ENCODE results near the gene UBE2L3. TPM values are rescaled to one million over a fixed set of nuclear protein-coding genes. Genes with fewer than 3 reads are reported as not detected.

UBE2L3 gene
- total RNA-seq, 2 donors from 2014 or later = 56.8 to 78.7 TPM

DNA sequence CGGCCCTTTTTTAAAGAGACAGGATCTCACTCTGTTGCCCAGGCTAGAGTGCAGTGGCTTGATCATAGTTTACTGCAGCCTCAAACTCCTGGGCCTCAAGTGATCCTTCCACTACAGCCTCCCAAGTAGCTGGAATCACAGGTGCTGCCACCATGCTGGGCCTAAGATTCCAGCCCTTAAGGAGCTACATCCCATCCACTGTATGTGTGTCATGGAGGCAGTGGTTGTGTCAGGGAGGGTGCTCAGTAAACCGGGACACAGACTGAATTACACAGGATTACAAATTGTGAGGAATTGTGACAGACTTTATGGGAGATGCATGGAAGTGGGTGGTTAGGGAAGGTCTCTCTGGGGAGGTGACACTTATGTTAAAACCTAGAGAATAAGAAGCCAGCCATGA is 96.2 kb downstream of the UBE2L3 start:
- Histone ChIP-seq H3K36me3 (no peaks in the 10 kb centered on the region), H3K4me1 (peaks cover 3% of the 10 kb centered on the region), H3K9me3 (no peaks in the 10 kb centered on the region), H3K27me3 (no peaks in the 10 kb centered on the region), H3K27ac (no peak overlapping the region), H3K9ac (ENCODE audit: low read depth in 2 of 2, low read length in 2 of 2) (no peak overlapping the region), H3K4me3 (no peak overlapping the region)
- intact Hi-C loops (cut with DNase I) = no loop called here
- no peak for DNase-seq
- TF ChIP-seq, protein P1, sequence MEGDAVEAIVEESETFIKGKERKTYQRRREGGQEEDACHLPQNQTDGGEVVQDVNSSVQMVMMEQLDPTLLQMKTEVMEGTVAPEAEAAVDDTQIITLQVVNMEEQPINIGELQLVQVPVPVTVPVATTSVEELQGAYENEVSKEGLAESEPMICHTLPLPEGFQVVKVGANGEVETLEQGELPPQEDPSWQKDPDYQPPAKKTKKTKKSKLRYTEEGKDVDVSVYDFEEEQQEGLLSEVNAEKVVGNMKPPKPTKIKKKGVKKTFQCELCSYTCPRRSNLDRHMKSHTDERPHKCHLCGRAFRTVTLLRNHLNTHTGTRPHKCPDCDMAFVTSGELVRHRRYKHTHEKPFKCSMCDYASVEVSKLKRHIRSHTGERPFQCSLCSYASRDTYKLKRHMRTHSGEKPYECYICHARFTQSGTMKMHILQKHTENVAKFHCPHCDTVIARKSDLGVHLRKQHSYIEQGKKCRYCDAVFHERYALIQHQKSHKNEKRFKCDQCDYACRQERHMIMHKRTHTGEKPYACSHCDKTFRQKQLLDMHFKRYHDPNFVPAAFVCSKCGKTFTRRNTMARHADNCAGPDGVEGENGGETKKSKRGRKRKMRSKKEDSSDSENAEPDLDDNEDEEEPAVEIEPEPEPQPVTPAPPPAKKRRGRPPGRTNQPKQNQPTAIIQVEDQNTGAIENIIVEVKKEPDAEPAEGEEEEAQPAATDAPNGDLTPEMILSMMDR (IDR thresholded peaks at IDR 0.05) = no peak

DNA sequence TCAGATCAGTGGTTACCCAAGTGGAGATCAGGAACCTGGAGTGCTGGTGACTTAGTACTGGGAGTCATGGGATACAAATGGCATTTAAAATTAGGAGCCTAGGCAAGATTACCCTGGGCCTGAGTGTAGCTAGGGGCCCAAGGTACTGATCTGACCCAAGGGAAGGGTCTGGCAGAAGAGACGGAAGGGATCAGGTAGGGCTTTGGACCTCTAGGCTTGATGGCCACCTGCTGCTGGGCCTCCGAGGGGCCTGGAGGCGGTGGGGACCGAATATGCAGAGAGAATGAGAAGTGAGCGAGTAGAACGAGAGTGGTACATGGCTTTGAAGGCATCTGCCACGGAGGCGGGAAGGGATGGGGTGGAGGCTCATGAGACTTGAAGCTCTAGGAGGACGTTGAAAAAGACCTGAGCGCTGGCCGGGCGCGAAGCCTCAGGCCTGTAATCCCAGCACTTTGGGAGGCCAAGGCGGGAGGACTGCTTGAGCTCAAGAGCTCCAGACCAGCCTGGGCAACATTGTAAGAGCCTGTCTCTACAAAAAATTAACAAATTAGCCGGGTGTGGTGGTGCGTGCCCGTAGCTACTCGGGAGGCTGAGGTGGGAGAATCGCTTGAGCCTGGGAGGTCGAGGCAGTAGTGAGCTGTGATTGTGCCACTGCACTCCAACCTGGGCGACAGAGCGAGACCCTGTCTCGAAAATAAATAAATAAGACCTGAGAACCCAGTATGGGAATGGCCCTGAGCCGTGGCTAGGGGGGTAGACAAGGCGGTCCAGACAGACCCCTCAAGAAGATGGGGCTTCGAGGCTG is 97.7 kb downstream of the UBE2L3 start:
- Histone ChIP-seq H3K9me3 (no peaks in the 10 kb centered on the region), H3K4me3 (peak overlapping the region; percentile 68), H3K27ac (peak overlapping the region; percentile 71), H3K4me1 (peaks cover 3% of the 10 kb centered on the region), H3K9ac (ENCODE audit: low read depth in 2 of 2, low read length in 2 of 2) (peak overlapping the region; percentile 81 to 93), H3K27me3 (no peaks in the 10 kb centered on the region), H3K36me3 (no peaks in the 10 kb centered on the region)
- TF ChIP-seq, protein P1 (IDR thresholded peaks at IDR 0.05) = no peak
- intact Hi-C loops (cut with DNase I) = no loop called here
- no peak for DNase-seq

DNA sequence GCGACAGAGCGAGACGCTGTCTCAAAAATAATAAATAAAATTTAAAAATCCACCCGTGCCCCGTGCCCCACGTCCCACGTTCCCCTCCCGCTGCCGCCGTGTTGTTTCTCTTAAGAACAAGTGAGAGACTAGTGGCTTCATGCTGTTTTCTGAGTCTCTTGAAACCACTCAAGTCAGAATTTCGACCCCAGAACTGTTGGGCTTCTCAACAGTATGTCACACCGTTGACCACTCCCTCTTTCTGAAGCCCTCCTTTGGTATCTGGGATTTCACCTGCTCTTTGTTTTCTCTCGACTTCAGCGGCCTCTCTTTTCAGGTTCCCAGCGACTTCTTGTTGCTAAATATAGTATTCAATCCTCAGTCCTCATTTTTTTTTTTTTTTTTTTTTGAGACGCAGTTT is 99.3 kb downstream of the UBE2L3 start:
- Histone ChIP-seq H3K4me1 (peaks cover 3% of the 10 kb centered on the region), H3K9me3 (no peaks in the 10 kb centered on the region), H3K36me3 (no peaks in the 10 kb centered on the region), H3K9ac (ENCODE audit: low read depth in 2 of 2, low read length in 2 of 2) (no peak overlapping the region), H3K27ac (peak overlapping the region; percentile 71), H3K27me3 (no peaks in the 10 kb centered on the region), H3K4me3 (peak overlapping the region; percentile 68)
- intact Hi-C loops (cut with DNase I) = no loop called here
- TF ChIP-seq, protein P1 (IDR thresholded peaks at IDR 0.05) = no peak
- no peak for DNase-seq

DNA sequence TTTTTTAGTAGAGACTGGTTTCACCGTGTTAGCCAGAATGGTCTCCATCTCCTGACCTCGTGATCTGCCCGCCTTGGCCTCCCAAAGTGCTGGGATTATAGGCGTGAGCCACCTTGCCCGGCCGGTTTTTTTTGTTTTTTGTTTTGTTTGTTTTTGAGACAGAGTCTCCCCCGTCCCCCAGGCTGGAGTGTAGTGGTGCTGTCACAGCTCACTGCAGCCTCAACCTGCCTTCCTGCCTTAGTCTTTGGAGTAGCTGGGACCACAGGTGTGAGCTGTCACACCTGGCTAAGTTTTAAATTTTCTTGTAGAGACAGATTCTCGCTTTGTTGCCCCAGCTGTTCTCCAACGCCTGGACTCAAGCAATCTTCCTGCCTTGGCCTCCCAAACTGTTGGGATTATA is 101.5 kb downstream of the UBE2L3 start:
- no peak overlapping the region for H3K4me3 ChIP-seq
- TF ChIP-seq, protein P1 (IDR thresholded peaks at IDR 0.05) = no peak
- intact Hi-C loops (cut with DNase I) = no loop called here
- H3K4me1 ChIP-seq = peaks cover 3% of the 10 kb centered on the region
- no peaks in the 10 kb centered on the region for H3K27me3 ChIP-seq
- no peaks in the 10 kb centered on the region for H3K9me3 ChIP-seq
- H3K9ac ChIP-seq (ENCODE audit: low read depth in 2 of 2, low read length in 2 of 2) = no peak overlapping the region
- no peaks in the 10 kb centered on the region for H3K36me3 ChIP-seq
- no peak overlapping the region for H3K27ac ChIP-seq
- DNase-seq = no peak

DNA sequence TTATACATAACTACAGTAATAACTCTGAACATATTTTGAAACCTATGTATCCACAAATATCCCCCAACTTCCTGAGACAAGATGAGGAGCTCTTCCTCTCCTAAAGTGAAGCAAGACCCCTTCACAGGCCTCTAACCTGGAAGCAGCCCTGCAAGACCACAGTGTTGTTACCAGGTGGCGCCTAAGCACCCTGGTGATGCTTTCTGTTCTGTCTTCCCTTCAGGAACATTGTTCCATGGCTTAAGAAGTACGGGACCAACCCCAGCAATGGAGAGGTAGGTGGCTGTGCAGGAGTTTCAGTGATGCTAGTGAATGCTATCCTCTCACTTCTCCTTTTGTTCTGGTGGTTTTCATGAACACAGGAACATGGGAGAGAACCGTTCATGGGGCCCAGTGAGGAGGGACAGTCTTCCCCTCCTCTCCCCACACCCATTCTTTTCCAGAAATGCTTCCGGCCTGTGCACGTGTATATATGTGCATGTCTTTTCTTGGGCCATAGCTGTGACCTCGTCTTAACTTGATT is 104.7 kb downstream of the UBE2L3 start:
- Histone ChIP-seq H3K36me3 (no peaks in the 10 kb centered on the region), H3K27me3 (no peaks in the 10 kb centered on the region)
- TF ChIP-seq, protein P1 (IDR thresholded peaks at IDR 0.05) = no peak

More for the DNA sequence above, 104.7 kb downstream of the UBE2L3 start:
- Histone ChIP-seq H3K9me3 (no peaks in the 10 kb centered on the region), H3K4me3 (no peak overlapping the region), H3K9ac (ENCODE audit: low read depth in 2 of 2, low read length in 2 of 2) (no peak overlapping the region), H3K4me1 (no peaks in the 10 kb centered on the region), H3K27ac (no peak overlapping the region)
- intact Hi-C loops (cut with DNase I) = no loop called here
- no peak for DNase-seq

Small RNAs within 50 kb of the gene (microRNA-seq; reads per million reads assigned to microRNA genes)
- 571 reads per million, percentile 72 among the genes with 10 or more reads in this experiment for gene MIR130B
- not detected for gene MIR301B

Other genes starting within 250 kb of the UBE2L3 start
- under 1 TPM; 0.05 to 0.11 TPM for gene RIMBP3B, start 184.0 kb upstream of the UBE2L3 start, total RNA-seq
- 1 to 10 TPM; 6.0 to 6.3 TPM for gene HIC2, start 150.3 kb upstream of the UBE2L3 start, total RNA-seq
- 1 to 10 TPM in 1 of 2 donors, under 1 TPM in 1; 0.80 to 3.3 TPM for gene TMEM191C, start 100.3 kb upstream of the UBE2L3 start, total RNA-seq
- gene RIMBP3C, start 16.3 kb upstream of the UBE2L3 start, total RNA-seq = under 1 TPM in 1 of 2 donors, not detected in 1; 0.07 TPM
- gene YDJC, start 62.3 kb downstream of the UBE2L3 start, total RNA-seq = 10 to 100 TPM; 21.1 to 35.4 TPM
- gene CCDC116, start 65.0 kb downstream of the UBE2L3 start, total RNA-seq = under 1 TPM in 1 of 2 donors, not detected in 1; 0.59 TPM
- gene SDF2L1, start 74.6 kb downstream of the UBE2L3 start, total RNA-seq = 100 to 1,000 TPM in 1 of 2 donors, 10 to 100 TPM in 1; 48.8 to 177 TPM
- gene PPIL2, start 98.3 kb downstream of the UBE2L3 start, total RNA-seq = 10 to 100 TPM; 41.9 to 63.2 TPM
- gene YPEL1, start 168.1 kb downstream of the UBE2L3 start, total RNA-seq = 1 to 10 TPM; 2.2 to 2.9 TPM

Measured in colonic mucosa (tissue), 4 donors.